ENCODE measurements around the gene ATP8B1. TPM values are rescaled to one million over a fixed set of nuclear protein-coding genes. Genes with fewer than 3 reads are reported as not detected.

Gene ATP8B1
- total and polyA plus RNA-seq, 2 experiments from 2014 or later: 15.8 to 43.9 TPM

DNA sequence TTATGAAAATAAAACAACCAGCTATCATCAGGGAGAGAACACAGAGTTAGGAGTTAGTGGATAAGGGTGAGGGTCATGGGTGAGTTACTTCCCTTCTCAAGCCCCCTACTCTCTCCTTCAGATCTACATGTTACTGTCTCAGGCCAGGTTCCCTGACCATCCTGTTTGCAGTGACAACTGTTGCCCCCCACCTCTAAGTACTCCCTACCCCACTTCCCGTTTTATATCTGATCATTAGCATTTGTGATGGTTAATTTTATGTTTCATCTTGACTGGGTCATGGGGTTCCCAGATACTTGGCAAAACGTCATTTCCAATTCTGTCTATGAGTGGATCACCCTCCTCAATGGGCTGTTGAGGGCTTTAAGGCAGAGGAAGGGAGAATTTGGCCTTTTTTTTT lies 32.8 kb upstream of the ATP8B1 start:
- Histone ChIP-seq H3K4me3 (no peak overlapping the region), H3K79me2 (ENCODE audit: insufficient read depth) (no peaks in the 10 kb centered on the region), H4K20me1 (ENCODE audit: insufficient read depth) (no peaks in the 10 kb centered on the region), H3K36me3 (ENCODE audit: low read depth) (no peaks in the 10 kb centered on the region), H3K9me2 (ENCODE audit: insufficient read depth) (no peaks in the 10 kb centered on the region), H3F3A (ENCODE audit: insufficient read depth) (peaks cover 33% of the 10 kb centered on the region), H3K4me2 (ENCODE audit: unreplicated experiment) (no peak overlapping the region), H3K9me3 (ENCODE audit: low read depth) (no peaks in the 10 kb centered on the region), H3K4me1 (ENCODE audit: insufficient read depth) (peaks cover 32% of the 10 kb centered on the region), H2AFZ (no peak overlapping the region), H3K27me3 (replicated peaks; ENCODE audit: insufficient read depth) (no peaks in the 10 kb centered on the region), H3K9ac (no peak overlapping the region), H3K27ac (no peak overlapping the region)
- DNase-seq: no peak
- in situ Hi-C loops (cut with MboI): no loop called here
- 93 to 97% methylated on average over 2 of the region's 2 CpGs for WGBS, 2 experiments (ENCODE audit: low coverage in 1 of 2, low lambda C conversion rate in 2 of 2, missing lambda C conversion rate in 2 of 2)
- TF ChIP-seq EZH2phosphoT487 (IDR thresholded peaks at IDR 0.05; ENCODE audit: insufficient read depth, low read depth) (no peak), EZH2 (IDR thresholded peaks at IDR 0.05; ENCODE audit: insufficient read depth, poor library complexity, severe bottlenecking) (no peak)

DNA sequence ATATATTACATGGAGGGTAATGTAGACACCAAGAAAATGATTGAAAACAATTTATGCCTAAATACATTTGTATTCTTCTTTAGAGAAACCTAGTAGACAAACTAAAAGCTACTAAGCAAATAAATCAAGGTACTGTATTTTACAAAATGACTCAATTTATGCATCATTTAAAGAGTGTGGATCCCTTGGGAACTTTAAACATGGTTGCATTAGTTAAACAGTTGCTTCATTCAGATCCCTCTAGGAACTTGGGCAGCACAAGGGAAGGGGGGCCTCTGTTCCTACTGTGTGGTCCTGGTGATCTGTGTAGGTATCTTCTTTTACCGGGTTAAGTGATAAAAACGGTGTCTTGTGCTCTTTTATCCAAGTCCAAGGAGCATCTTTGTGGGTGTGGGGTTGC lies 31.5 kb upstream of the ATP8B1 start:
- in situ Hi-C loops (cut with MboI): no loop called here
- peak; percentile 31 for DNase-seq
- H3K9me2 ChIP-seq (ENCODE audit: insufficient read depth): no peaks in the 10 kb centered on the region

DNA sequence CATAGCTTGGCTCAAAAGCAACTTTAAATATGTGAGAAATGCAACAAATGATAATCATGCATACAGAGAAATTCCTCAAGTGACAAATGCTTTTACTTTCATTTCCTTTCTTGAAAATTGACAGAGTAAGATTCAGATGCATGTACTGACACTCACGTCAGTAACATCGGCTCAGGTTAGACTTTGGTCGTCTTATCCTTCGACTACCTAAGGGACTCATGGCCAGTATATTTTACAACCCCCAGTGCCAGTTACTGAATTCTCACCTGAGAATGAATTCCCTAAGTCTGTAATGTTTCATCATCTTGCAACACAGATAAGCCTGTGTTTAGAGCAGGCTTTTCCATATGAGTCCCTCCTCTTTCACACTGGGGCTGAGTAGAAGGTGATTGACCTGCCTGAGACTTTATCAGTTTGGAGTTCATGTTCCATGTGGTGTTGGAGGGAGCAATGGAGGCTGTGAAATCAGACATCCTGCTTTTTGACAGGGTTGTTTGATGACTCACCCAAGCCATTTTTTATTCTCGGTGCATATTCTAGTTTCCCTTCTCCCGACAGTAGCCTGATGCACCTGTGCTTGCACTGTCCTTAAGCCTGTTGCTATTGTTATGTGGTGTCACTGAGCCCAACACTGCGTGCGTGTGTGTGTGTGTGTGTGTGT lies 30.5 kb upstream of the ATP8B1 start:
- H3K4me2 ChIP-seq (ENCODE audit: unreplicated experiment): peak overlapping the region; percentile 11
- peak; percentile 36 for DNase-seq
- H2AFZ ChIP-seq: peak overlapping the region; percentile 41

More for the DNA sequence above, 31.5 kb upstream of the ATP8B1 start:
- no peak overlapping the region for H3K4me2 ChIP-seq (ENCODE audit: unreplicated experiment)
- no peak overlapping the region for H2AFZ ChIP-seq
- no peaks in the 10 kb centered on the region for H3K27me3 ChIP-seq (replicated peaks; ENCODE audit: insufficient read depth)
- 59 to 70% methylated on average over 2 of the region's 2 CpGs for WGBS, 2 experiments (ENCODE audit: low coverage in 1 of 2, low lambda C conversion rate in 2 of 2, missing lambda C conversion rate in 2 of 2)
- H3K4me3 ChIP-seq: no peak overlapping the region
- H3K9ac ChIP-seq: no peak overlapping the region
- H3K27ac ChIP-seq: no peak overlapping the region
- H3K79me2 ChIP-seq (ENCODE audit: insufficient read depth): no peaks in the 10 kb centered on the region
- no peak for TF ChIP-seq EZH2phosphoT487 (IDR thresholded peaks at IDR 0.05; ENCODE audit: insufficient read depth, low read depth)
- no peak for TF ChIP-seq EZH2 (IDR thresholded peaks at IDR 0.05; ENCODE audit: insufficient read depth, poor library complexity, severe bottlenecking)
- peaks cover 24% of the 10 kb centered on the region for H3F3A ChIP-seq (ENCODE audit: insufficient read depth)
- H3K4me1 ChIP-seq (ENCODE audit: insufficient read depth): peaks cover 22% of the 10 kb centered on the region
- no peaks in the 10 kb centered on the region for H3K36me3 ChIP-seq (ENCODE audit: low read depth)
- no peaks in the 10 kb centered on the region for H4K20me1 ChIP-seq (ENCODE audit: insufficient read depth)
- H3K9me3 ChIP-seq (ENCODE audit: low read depth): no peaks in the 10 kb centered on the region

DNA sequence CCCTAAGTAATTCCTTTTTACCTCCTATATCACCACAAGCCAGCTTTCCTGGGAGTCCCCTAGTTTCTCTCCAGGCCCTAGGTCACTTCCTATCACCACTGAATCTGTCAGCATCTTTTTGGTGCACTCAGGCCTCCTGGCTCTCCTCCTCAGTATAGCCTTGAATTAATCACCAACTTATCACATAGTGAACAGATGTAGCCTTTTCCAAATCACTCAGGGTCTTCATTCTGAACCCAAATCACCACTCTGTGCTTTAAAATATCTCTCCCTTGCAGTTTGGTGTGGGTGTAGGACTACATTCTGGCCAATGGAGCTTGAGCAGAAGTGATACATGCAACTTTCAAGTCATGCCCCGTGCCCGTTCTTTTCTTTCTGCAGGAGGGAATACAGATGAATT lies 29.6 kb upstream of the ATP8B1 start:
- peak overlapping the region; percentile 11 for H3K4me2 ChIP-seq (ENCODE audit: unreplicated experiment)
- peaks cover 16% of the 10 kb centered on the region; the same call in 1 of the 2 replicates for H3F3A ChIP-seq (ENCODE audit: insufficient read depth)
- in situ Hi-C loops (cut with MboI): no loop called here
- no peak overlapping the region; the same call in 1 of the 2 replicates for H2AFZ ChIP-seq
- H3K9me2 ChIP-seq (ENCODE audit: insufficient read depth): no peaks in the 10 kb centered on the region
- no peaks in the 10 kb centered on the region for H3K27me3 ChIP-seq (replicated peaks; ENCODE audit: insufficient read depth)
- H3K9ac ChIP-seq: no peak overlapping the region
- no peaks in the 10 kb centered on the region for H4K20me1 ChIP-seq (ENCODE audit: insufficient read depth)
- no peaks in the 10 kb centered on the region for H3K79me2 ChIP-seq (ENCODE audit: insufficient read depth)
- H3K9me3 ChIP-seq (ENCODE audit: low read depth): no peaks in the 10 kb centered on the region
- DNase-seq: no peak
- peaks cover 13% of the 10 kb centered on the region for H3K4me1 ChIP-seq (ENCODE audit: insufficient read depth)
- H3K36me3 ChIP-seq (ENCODE audit: low read depth): no peaks in the 10 kb centered on the region
- no peak overlapping the region for H3K27ac ChIP-seq
- 95 to 96% methylated on average over 2 of the region's 2 CpGs for WGBS, 2 experiments (ENCODE audit: low coverage in 1 of 2, low lambda C conversion rate in 2 of 2, missing lambda C conversion rate in 2 of 2)
- no peak overlapping the region for H3K4me3 ChIP-seq
- TF ChIP-seq EZH2phosphoT487 (IDR thresholded peaks at IDR 0.05; ENCODE audit: insufficient read depth, low read depth) (no peak), EZH2 (IDR thresholded peaks at IDR 0.05; ENCODE audit: insufficient read depth, poor library complexity, severe bottlenecking) (no peak)

More for the DNA sequence above, 30.5 kb upstream of the ATP8B1 start:
- Histone ChIP-seq H3K9me2 (ENCODE audit: insufficient read depth) (no peaks in the 10 kb centered on the region), H3K27me3 (replicated peaks; ENCODE audit: insufficient read depth) (no peaks in the 10 kb centered on the region), H3K36me3 (ENCODE audit: low read depth) (no peaks in the 10 kb centered on the region), H3K27ac (no peak overlapping the region), H3K9ac (no peak overlapping the region), H3K9me3 (ENCODE audit: low read depth) (no peaks in the 10 kb centered on the region), H3K4me3 (peak overlapping the region; percentile 19; the same call in 1 of the 2 replicates), H3K79me2 (ENCODE audit: insufficient read depth) (no peaks in the 10 kb centered on the region), H3F3A (ENCODE audit: insufficient read depth) (peaks cover 16% of the 10 kb centered on the region; the same call in 1 of the 2 replicates), H3K4me1 (ENCODE audit: insufficient read depth) (peaks cover 13% of the 10 kb centered on the region), H4K20me1 (ENCODE audit: insufficient read depth) (no peaks in the 10 kb centered on the region)
- TF ChIP-seq EZH2phosphoT487 (IDR thresholded peaks at IDR 0.05; ENCODE audit: insufficient read depth, low read depth) (no peak), EZH2 (IDR thresholded peaks at IDR 0.05; ENCODE audit: insufficient read depth, poor library complexity, severe bottlenecking) (no peak)
- in situ Hi-C loops (cut with MboI): no loop called here
- WGBS, 2 experiments (ENCODE audit: low coverage in 1 of 2, low lambda C conversion rate in 2 of 2, missing lambda C conversion rate in 2 of 2): 83 to 89% methylated on average over 8 of the region's 8 CpGs

Data from GM23248 (cell line).